Osteocyte (in vitro differentiated cells): ENCODE results near the gene CFAP77. TPM values are rescaled to one million over a fixed set of nuclear protein-coding genes. Genes with fewer than 3 reads are reported as not detected.

Experiments
- DNase-seq: peaks from one replicate; pipeline ENCODE4 v3.0.0; 2021; ENCODE audit warnings: mixed read lengths; ENCODE audit not compliant: unreplicated experiment; ENCODE audit errors: extremely low spot score
- H3K27ac Mint-ChIP-seq: one replicate; pipeline ENCODE4 v1.8.0; 2021; ENCODE audit warnings: mild to moderate bottlenecking, mixed read lengths; ENCODE audit not compliant: unreplicated experiment
- H3K27me3 Mint-ChIP-seq: one replicate; pipeline ENCODE4 v1.8.0; 2021; ENCODE audit warnings: mixed read lengths; ENCODE audit not compliant: unreplicated experiment
- H3K36me3 Mint-ChIP-seq: one replicate; pipeline ENCODE4 v1.8.0; 2021; ENCODE audit warnings: mixed read lengths; ENCODE audit not compliant: unreplicated experiment
- H3K4me1 Mint-ChIP-seq: one replicate; pipeline ENCODE4 v1.8.0; 2021; ENCODE audit warnings: mixed read lengths; ENCODE audit not compliant: unreplicated experiment
- H3K4me3 Mint-ChIP-seq: one replicate; pipeline ENCODE4 v1.8.0; 2021; ENCODE audit warnings: mild to moderate bottlenecking, moderate library complexity, mixed read lengths; ENCODE audit not compliant: unreplicated experiment
- H3K9me3 Mint-ChIP-seq: one replicate; pipeline ENCODE4 v1.8.0; 2021; ENCODE audit warnings: mixed read lengths; ENCODE audit not compliant: unreplicated experiment
- CTCF ChIP-seq: fragments of 200-600 bp; sonication (generic); IDR thresholded peaks from 2 replicates; pipeline ENCODE4 v1.5.0; 2021; ENCODE audit warnings: antibody characterized with exemption, mild to moderate bottlenecking, moderate library complexity
- total RNA-seq: library from RNA; stranded (reverse); gene quantifications from 2 replicates; pipeline ENCODE4 v1.2.1, GENCODE V29; 2021

CFAP77 gene
- total RNA-seq, 1 donor from 2014 or later: 0.48 TPM

GRCh38 chr9:132486706-132487350 is 76.8 kb downstream of the CFAP77 start:
- Mint-ChIP-seq H3K27ac (no peak overlapping the region), H3K9me3 (no peaks in the 10 kb centered on the region), H3K27me3 (peaks cover 52% of the 10 kb centered on the region), H3K36me3 (no peaks in the 10 kb centered on the region), H3K4me3 (no peak overlapping the region), H3K4me1 (no peaks in the 10 kb centered on the region)
- no peak for TF ChIP-seq CTCF
- no peak for DNase-seq

- H3K36me3 Mint-ChIP-seq: no peaks in the 10 kb centered on the region
- H3K4me1 Mint-ChIP-seq: no peaks in the 10 kb centered on the region
- H3K27ac Mint-ChIP-seq: no peak overlapping the region
- no peaks in the 10 kb centered on the region for H3K9me3 Mint-ChIP-seq
- H3K4me3 Mint-ChIP-seq: no peak overlapping the region
- no peak for DNase-seq
- no peak for TF ChIP-seq CTCF
- peaks cover 49% of the 10 kb centered on the region for H3K27me3 Mint-ChIP-seq
Observed at GRCh38 chr9:132487351-132487791, 77.4 kb downstream of the CFAP77 start.

- DNase-seq: no peak
- Mint-ChIP-seq H3K36me3 (no peaks in the 10 kb centered on the region), H3K27ac (no peak overlapping the region), H3K4me3 (no peak overlapping the region), H3K9me3 (peaks cover under 1% of the 10 kb centered on the region), H3K27me3 (peaks cover 48% of the 10 kb centered on the region), H3K4me1 (no peaks in the 10 kb centered on the region)
- no peak for TF ChIP-seq CTCF
Observed at GRCh38 chr9:132487980-132488535, 78.0 kb downstream of the CFAP77 start.

GRCh38 chr9:132488626-132489025 is 78.6 kb downstream of the CFAP77 start:
- DNase-seq: no peak
- Mint-ChIP-seq H3K27me3 (peaks cover 45% of the 10 kb centered on the region), H3K9me3 (peaks cover 4% of the 10 kb centered on the region), H3K4me3 (no peak overlapping the region), H3K36me3 (no peaks in the 10 kb centered on the region), H3K4me1 (no peaks in the 10 kb centered on the region), H3K27ac (no peak overlapping the region)
- no peak for TF ChIP-seq CTCF

- Mint-ChIP-seq H3K4me1 (no peaks in the 10 kb centered on the region), H3K9me3 (peaks cover 4% of the 10 kb centered on the region), H3K27me3 (peaks cover 39% of the 10 kb centered on the region), H3K36me3 (no peaks in the 10 kb centered on the region), H3K27ac (no peak overlapping the region), H3K4me3 (no peak overlapping the region)
- TF ChIP-seq CTCF: no peak
- DNase-seq: no peak
Observed at GRCh38 chr9:132489536-132489935, 79.5 kb downstream of the CFAP77 start.
